ENCODE measurements around the gene ZNF512B. TPM values are rescaled to one million over a fixed set of nuclear protein-coding genes. Genes with fewer than 3 reads are reported as not detected.
A peak's percentile ranks its signal among the peaks of the same experiment; 100 is the strongest.

ZNF512B gene
- total RNA-seq, 1 donor from 2014 or later = 34.0 TPM

Small RNA genes within 50 kb of the gene (microRNA-seq; reads per million reads assigned to microRNA genes)
- gene MIR1914 = 14.8 reads per million, percentile 30 among the genes with 10 or more reads in this experiment
- not detected for gene MIR647
- gene MIR941-1 = not detected
- not detected for gene MIR941-2
- gene MIR941-3 = not detected
- gene MIR941-4 = not detected
- not detected for gene MIR941-5

Other genes starting within 250 kb of the ZNF512B start
- gene LIME1, start 233.3 kb downstream of the ZNF512B start, total RNA-seq = 16.5 and 17.6 TPM in 2 replicates
- 73.3 and 79.1 TPM in 2 replicates for gene SLC2A4RG, start 230.2 kb downstream of the ZNF512B start, total RNA-seq
- 23.7 and 23.8 TPM in 2 replicates for gene ZBTB46, start 138.7 kb downstream of the ZNF512B start, total RNA-seq
- gene ABHD16B, start 108.4 kb downstream of the ZNF512B start, total RNA-seq = not detected in 2 replicates
- 57.4 and 58.2 TPM in 2 replicates for gene TPD52L2, start 104.7 kb downstream of the ZNF512B start, total RNA-seq
- 46.9 and 47.3 TPM in 2 replicates for gene DNAJC5, start 74.8 kb downstream of the ZNF512B start, total RNA-seq
- 39.3 and 39.9 TPM in 2 replicates for gene UCKL1, start 13.5 kb downstream of the ZNF512B start, total RNA-seq
- gene SAMD10, start 9.7 kb upstream of the ZNF512B start, total RNA-seq = 6.4 and 8.0 TPM in 2 replicates
- 77.4 and 81.5 TPM in 2 replicates for gene PRPF6, start 11.2 kb upstream of the ZNF512B start, total RNA-seq
- 2.1 and 2.3 TPM in 2 replicates for gene C20orf204, start 66.3 kb upstream of the ZNF512B start, total RNA-seq
- not detected in 2 replicates for gene SOX18, start 79.7 kb upstream of the ZNF512B start, total RNA-seq
- gene TCEA2, start 93.3 kb upstream of the ZNF512B start, total RNA-seq = 82.5 and 83.3 TPM in 2 replicates
- gene RGS19, start 109.6 kb upstream of the ZNF512B start, total RNA-seq = 11.1 and 11.7 TPM in 2 replicates
- 0.93 and 0.96 TPM in 2 replicates for gene OPRL1, start 110.2 kb upstream of the ZNF512B start, total RNA-seq
- gene LKAAEAR1, start 114.5 kb upstream of the ZNF512B start, total RNA-seq = not detected in 2 replicates
- not detected in 2 replicates for gene NPBWR2, start 137.6 kb upstream of the ZNF512B start, total RNA-seq
- gene MYT1, start 194.5 kb upstream of the ZNF512B start, total RNA-seq = 4.0 and 4.3 TPM in 2 replicates

All from neural crest cell (in vitro differentiated cells).